ENCODE results near the gene RBFOX2. TPM values are rescaled to one million over a fixed set of nuclear protein-coding genes. Genes with fewer than 3 reads are reported as not detected.

Gene RBFOX2
- total and polyA plus RNA-seq, 2 experiments from 2014 or later: 88.8 to 131 TPM

GRCh38 chr22:35959121-35959800 lies 69.4 kb downstream of the RBFOX2 start:
- Histone ChIP-seq H3K79me2 (replicated peaks; ENCODE audit: insufficient read depth) (peaks cover 91% of the 10 kb centered on the region), H3K4me2 (no peak overlapping the region), H2AFZ (no peak overlapping the region), H4K20me1 (replicated peaks; ENCODE audit: insufficient read depth) (0 out of 2 replicates have a peak, but pooled peaks cover 2% of the 10 kb centered on the region), H3K36me3 (ENCODE audit: insufficient read depth) (no peaks in the 10 kb centered on the region), H3K27me3 (ENCODE audit: insufficient read depth) (no peaks in the 10 kb centered on the region), H3K4me1 (ENCODE audit: insufficient read depth) (peaks cover 37% of the 10 kb centered on the region), H3K9me2 (ENCODE audit: insufficient read depth) (no peaks in the 10 kb centered on the region), H3K27ac (ENCODE audit: low read depth) (no peak overlapping the region), H3F3A (replicated peaks; ENCODE audit: low read depth) (no peaks in the 10 kb centered on the region), H3K4me3 (no peak overlapping the region)
- Mint-ChIP-seq H3K27ac (no peak overlapping the region; the same call in 1 of the 2 replicates), H3K9me3 (no peaks in the 10 kb centered on the region), H3K36me3 (ENCODE audit: low read depth) (no peaks in the 10 kb centered on the region), H3K4me1 (peaks cover 50% of the 10 kb centered on the region), H3K4me3 (no peak overlapping the region), H3K27me3 (ENCODE audit: insufficient read depth, low read depth, poor library complexity) (peaks cover 2% of the 10 kb centered on the region)
- TF ChIP-seq REST (IDR thresholded peaks at IDR 0.05; ENCODE audit: unreplicated experiment): no peak
- TF ChIP-seq NANOG (IDR thresholded peaks at IDR 0.05; ENCODE audit: borderline replicate concordance): no peak
- no peak for TF ChIP-seq ZNF331 (CRISPR knock-in tag; IDR thresholded peaks at IDR 0.05; ENCODE audit: low read depth)
- TF ChIP-seq ETS1 (IDR thresholded peaks at IDR 0.05): no peak
- TF ChIP-seq POLR2AphosphoS5 (IDR thresholded peaks at IDR 0.05; ENCODE audit: low read depth): no peak
- TF ChIP-seq JUNB (IDR thresholded peaks at IDR 0.05; ENCODE audit: unreplicated experiment): no peak
- no peak for TF ChIP-seq CTCF (conservative IDR thresholded peaks at IDR 0.05; ENCODE audit: low read depth in 2 of 2)
- TF ChIP-seq STAT1 (IDR thresholded peaks at IDR 0.05; ENCODE audit: unreplicated experiment): no peak
- TF ChIP-seq CREB1 (CRISPR knock-in tag; IDR thresholded peaks at IDR 0.05; ENCODE audit: low read depth): no peak
- no peak for TF ChIP-seq ZNF462 (CRISPR knock-in tag; IDR thresholded peaks at IDR 0.05)
- TF ChIP-seq ZNF114 (CRISPR knock-in tag; IDR thresholded peaks at IDR 0.05): no peak
- TF ChIP-seq EZH2phosphoT487 (IDR thresholded peaks at IDR 0.05; ENCODE audit: unreplicated experiment): no peak
- TF ChIP-seq EZH2 (IDR thresholded peaks at IDR 0.05; ENCODE audit: low read depth, unreplicated experiment): no peak
- ATAC-seq: no peak
- DNase-seq (ENCODE audit: low spot score): no peak

Data from GM23338 (cell line).